Mucosa of descending colon (tissue), 3 donors: ENCODE results near the gene BSCL2. TPM values are rescaled to one million over a fixed set of nuclear protein-coding genes. Genes with fewer than 3 reads are reported as not detected.

Experiments
- ATAC-seq: fragments of 200-7000 bp; cut with Tn5 transposase; one replicate; pipeline ENCODE4 v1.9.1; 2020; ENCODE audit warnings: mild to moderate bottlenecking, moderate library complexity
- DNase-seq, 3 donors: peaks; one replicate each; pipeline ENCODE4 v3.0.0-alpha.2; 2020
- H3K36me3 ChIP-seq: fragments of 200-600 bp; one replicate; pipeline ENCODE4 v1.8.0; 2021; ENCODE audit warnings: low read depth, mild to moderate bottlenecking
- H3K4me1 ChIP-seq: fragments of 200-600 bp; one replicate; pipeline ENCODE4 v1.8.0; 2021; ENCODE audit warnings: low read depth, mild to moderate bottlenecking
- H3K4me3 ChIP-seq: fragments of 200-600 bp; one replicate; pipeline ENCODE4 v1.8.0; 2021; ENCODE audit warnings: mild to moderate bottlenecking
- H3K9me3 ChIP-seq: fragments of 200-600 bp; one replicate; pipeline ENCODE4 v1.8.0; 2021; ENCODE audit warnings: mild to moderate bottlenecking
- CTCF ChIP-seq: fragments of 200-600 bp; IDR thresholded peaks from one replicate; pipeline ENCODE4 v1.8.0; 2022; ENCODE audit warnings: antibody characterized with exemption, mild to moderate bottlenecking
- intact Hi-C, 2 donors: fragments of 100-400 bp; cut with DNase I in 1 of 2; cut with micrococcal nuclease in 1 of 2; formaldehyde crosslinking; loops; one replicate each; pipeline versions ENCODE4 v1.11.0 to v1.11.1; 2022; cut with DNase I, micrococcal nuclease
- total RNA-seq, 3 donors: library from RNA; stranded (reverse); fragmentation: NEBNext Ultra II Directional in 2 of 3; extraction: Animal tissue kit (Norgen Biotek cat#: 25700) in 2 of 3; gene quantifications; one replicate each; pipeline versions ENCODE4 v1.2.1 to v1.2.4, GENCODE V29; 2021 to 2023
- donor health status: DM: no; HTN: no; CAD: no; lungs with moderate emphysema.
- donor health status: DM: no; HTN: no; CAD: no.
- donor health status: DM: no; HTN: yes; CAD: no.

BSCL2 gene
- total RNA-seq, 3 donors from 2014 or later: 59.0 to 63.4 (median 61.0) TPM

DNA sequence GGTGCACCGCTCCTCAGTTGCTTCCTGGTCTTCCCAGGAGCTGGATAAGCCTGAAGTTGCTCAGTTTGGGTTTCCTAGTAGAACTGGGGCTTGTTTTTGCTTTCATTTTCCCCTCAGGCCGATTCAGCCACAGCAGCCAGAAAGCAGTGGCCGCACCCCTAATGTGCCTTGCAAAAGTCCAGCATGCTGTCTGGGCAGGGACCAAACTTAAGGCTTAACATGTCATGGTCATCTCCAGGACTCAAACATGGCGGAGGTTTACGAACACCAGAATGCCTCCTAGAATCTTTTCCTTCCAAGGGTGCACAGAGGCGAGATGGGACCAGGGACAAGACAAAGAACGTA lies 2.7 kb upstream of the BSCL2 start:
- peak; percentile 3 for ATAC-seq
- H3K36me3 ChIP-seq: no peaks in the 10 kb centered on the region
- TF ChIP-seq CTCF: no peak
- no peak overlapping the region for H3K4me3 ChIP-seq
- peaks cover 32% of the 10 kb centered on the region for H3K4me1 ChIP-seq
- peak in 1 of 3 donors; percentile 47 for DNase-seq
- intact Hi-C loops: no loop called here
- H3K9me3 ChIP-seq: no peaks in the 10 kb centered on the region

DNA sequence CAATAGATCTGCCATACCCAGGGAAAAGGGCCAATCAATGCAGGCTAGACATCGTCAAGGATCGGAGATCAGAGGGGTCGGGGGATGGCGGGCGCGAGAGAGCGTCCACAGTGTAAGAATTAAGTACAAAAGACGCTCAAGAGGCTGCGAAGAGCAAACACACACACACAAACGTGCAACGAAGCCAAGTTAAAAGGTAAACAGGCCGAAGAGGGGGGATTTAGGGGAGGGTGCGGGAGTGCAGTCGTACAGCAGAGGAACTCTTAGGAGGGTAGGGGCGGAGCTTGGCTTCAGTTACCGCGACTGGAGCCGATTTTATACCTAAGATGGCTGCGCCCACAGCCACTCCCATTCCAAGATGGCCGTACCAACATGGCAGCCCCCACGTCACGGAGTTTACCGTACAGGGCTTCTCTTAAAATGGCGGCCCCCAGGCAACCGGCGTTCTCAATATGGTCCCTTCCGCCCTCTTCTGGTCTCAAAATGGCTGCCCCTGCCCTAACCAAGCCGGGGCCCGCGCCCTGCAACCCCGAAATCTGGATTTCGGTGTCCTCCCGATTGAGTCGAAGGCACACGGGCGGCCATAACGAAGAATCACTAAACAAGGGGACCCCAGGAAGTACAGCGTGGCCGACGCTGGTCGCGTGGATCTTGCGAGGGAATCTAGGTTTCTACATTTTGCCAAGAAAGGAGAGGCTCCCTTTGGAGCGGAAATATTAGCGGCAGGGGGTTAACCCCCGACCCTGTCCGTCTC lies 2.2 kb upstream of the BSCL2 start:
- H3K9me3 ChIP-seq: no peaks in the 10 kb centered on the region
- no peak for TF ChIP-seq CTCF
- H3K4me3 ChIP-seq: peak overlapping the region; percentile 9
- peak; percentile 95 to 99 (median 98) for DNase-seq
- H3K4me1 ChIP-seq: peaks cover 34% of the 10 kb centered on the region
- H3K36me3 ChIP-seq: no peaks in the 10 kb centered on the region
- ATAC-seq: peak; percentile 82
- intact Hi-C loops: no loop called here

GRCh38 chr11:62708793-62709192 lies 1.6 kb upstream of the BSCL2 start:
- Histone ChIP-seq H3K9me3 (no peaks in the 10 kb centered on the region), H3K36me3 (no peaks in the 10 kb centered on the region), H3K4me1 (peaks cover 34% of the 10 kb centered on the region), H3K4me3 (peak overlapping the region; percentile 9)
- ATAC-seq (peak; percentile 22), DNase-seq (peak; percentile 57 to 77 (median 73))
- intact Hi-C loops: no loop called here
- no peak for TF ChIP-seq CTCF

- Histone ChIP-seq H3K36me3 (no peaks in the 10 kb centered on the region), H3K4me3 (no peak overlapping the region), H3K9me3 (no peaks in the 10 kb centered on the region), H3K4me1 (peaks cover 38% of the 10 kb centered on the region)
- ATAC-seq (no peak), DNase-seq (peak; percentile 31 to 51 (median 36))
- intact Hi-C loops: no loop called here
- no peak for TF ChIP-seq CTCF
Observed at GRCh38 chr11:62708392-62708791, 1.2 kb upstream of the BSCL2 start.

- DNase-seq: peak; percentile 34 to 50 (median 37)
Observed at GRCh38 chr11:62706850-62707247, 375 bp downstream of the BSCL2 start.

More at GRCh38 chr11:62706850-62707247, 375 bp downstream of the BSCL2 start:
- no peak for ATAC-seq
- TF ChIP-seq CTCF: no peak
- intact Hi-C loops: no loop called here
- no peak overlapping the region for H3K4me3 ChIP-seq
- H3K9me3 ChIP-seq: no peaks in the 10 kb centered on the region
- no peaks in the 10 kb centered on the region for H3K36me3 ChIP-seq
- H3K4me1 ChIP-seq: peaks cover 32% of the 10 kb centered on the region
